Epithelial cell of prostate (primary cell): ENCODE data around the gene EMC1.
A peak's percentile ranks its signal among the peaks of the same experiment; 100 is the strongest.
"Not testable (repeated sequence)": the region's sequence is repeated elsewhere in the genome, so short reads cannot be mapped to it uniquely, and the experiment has no call there.

Experiments
- DNase-seq: peaks from one replicate; pipeline ENCODE4 v3.0.0-alpha.2; 2011; ENCODE audit warnings: low read depth, low spot score
- H3K27ac ChIP-seq: fragments of 450-650 bp; 2 replicates; pipeline ENCODE4 v1.5.1; 2017; ENCODE audit warnings: mild to moderate bottlenecking

The EMC1 gene

GRCh38 chr1:19220991-19221390 is 30.3 kb downstream of the EMC1 start:
- no peak for DNase-seq
- H3K27ac ChIP-seq = no peak overlapping the region

- no peak overlapping the region for H3K27ac ChIP-seq
- DNase-seq = no peak
Observed at GRCh38 chr1:19220080-19220846, 31.1 kb downstream of the EMC1 start.

GRCh38 chr1:19219451-19219850 is 31.9 kb downstream of the EMC1 start:
- H3K27ac ChIP-seq = no peak overlapping the region
- no peak for DNase-seq

DNA sequence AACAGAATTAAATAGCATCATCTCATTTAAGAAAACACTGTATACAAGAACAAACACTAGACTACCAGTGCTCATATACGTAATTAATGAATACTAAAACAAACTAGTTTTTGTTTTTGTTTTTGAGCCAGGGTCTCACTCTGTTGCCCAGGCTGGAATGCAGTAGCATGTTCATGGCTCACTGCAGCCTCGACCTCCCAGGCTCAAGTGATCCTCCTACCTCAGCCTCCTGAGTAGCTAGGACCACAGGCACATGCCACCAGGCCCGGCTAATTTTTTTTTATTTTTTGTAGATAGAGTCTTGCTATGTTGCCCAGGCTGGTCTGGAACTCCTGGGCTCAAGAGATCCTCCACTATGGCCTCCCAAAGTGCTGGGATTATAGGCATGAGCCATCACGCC is 34.7 kb downstream of the EMC1 start:
- DNase-seq = not testable (repeated sequence)

DNA sequence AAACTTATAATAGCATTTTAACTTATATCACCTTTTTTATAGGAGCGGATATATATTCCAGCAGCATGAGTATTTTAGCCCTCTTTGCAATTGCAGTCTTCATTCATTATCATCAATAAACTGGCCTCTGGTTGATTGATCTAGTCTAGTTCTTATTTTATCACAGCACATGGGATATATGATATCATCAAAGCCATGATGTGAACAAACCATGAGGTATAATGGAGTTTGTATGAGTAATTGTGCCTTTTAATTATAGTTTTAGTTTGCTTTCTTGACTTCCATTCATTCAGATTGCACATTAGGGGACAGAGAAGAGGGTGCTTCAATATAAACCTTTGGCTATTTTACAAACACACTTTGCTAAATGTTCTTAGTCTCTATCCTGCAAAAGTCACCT is 37.7 kb downstream of the EMC1 start:
- no peak overlapping the region for H3K27ac ChIP-seq

More for the DNA sequence above, 34.7 kb downstream of the EMC1 start:
- not testable (repeated sequence) for H3K27ac ChIP-seq

DNA sequence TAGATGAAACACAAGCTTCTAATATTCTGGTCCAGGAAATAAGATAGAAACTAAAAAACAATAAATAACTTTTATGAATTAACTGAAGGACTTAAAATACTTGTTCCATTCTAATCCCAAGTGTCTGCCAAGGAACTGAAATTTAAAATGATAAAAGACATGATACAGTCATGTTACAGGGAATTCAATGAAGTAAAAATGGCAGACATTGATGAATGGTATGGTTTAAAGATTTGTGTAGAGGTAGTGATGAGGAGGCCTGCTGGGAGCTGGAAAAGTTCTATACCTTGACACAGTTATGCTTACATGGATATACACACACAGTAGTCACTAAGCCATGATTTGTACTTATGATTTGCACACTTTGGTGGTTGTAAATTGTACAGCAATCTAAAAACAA is 39.2 kb downstream of the EMC1 start:
- no peak overlapping the region for H3K27ac ChIP-seq
- no peak for DNase-seq

More for the DNA sequence above, 37.7 kb downstream of the EMC1 start:
- no peak for DNase-seq

DNA sequence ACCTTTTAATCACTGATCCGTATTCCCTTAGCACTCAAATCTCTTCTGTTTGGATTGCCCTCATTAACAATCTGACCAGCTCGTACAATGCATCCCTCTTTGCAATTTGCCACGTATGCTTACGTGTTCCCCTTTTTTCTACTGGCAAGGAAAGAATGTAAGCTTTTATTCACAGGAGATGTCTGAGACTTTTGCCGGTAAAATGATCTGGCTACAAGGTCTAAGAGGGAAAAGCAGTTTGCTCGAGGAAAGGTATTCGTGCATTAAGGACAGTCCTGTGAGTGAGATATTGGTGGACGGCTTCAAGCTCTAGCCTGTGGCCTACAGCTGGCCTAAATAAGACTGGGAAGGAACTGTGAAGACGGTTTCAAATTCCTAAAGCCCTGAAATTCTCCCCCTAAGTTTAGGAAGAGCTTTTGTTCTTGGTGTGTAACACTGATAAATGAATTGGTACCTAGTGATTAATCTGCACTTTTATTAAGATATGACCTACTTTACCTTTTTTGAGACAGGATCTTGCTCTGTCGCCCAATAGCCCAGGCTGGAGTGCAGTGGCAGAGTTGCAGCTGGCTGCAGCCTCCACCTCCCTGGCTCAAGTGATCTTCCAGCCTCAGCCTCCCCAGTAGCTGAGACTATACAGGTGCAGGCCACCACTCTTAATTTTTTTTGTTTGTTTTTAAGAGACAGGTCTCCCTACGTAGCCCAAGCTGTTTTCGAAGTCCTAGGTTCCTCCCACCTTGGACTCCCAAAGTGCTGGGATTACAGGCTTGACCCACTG is 40.4 kb downstream of the EMC1 start:
- peak overlapping the region; percentile 76 for H3K27ac ChIP-seq
- DNase-seq = no peak

GRCh38 chr1:19209990-19210771 is 41.1 kb downstream of the EMC1 start, which contains the start of gene UBR4:
Gene UBR4 (minus strand): TSS chr1:19210266. CDS start chr1:19210248, 18 bp downstream.
- DNase-seq = peak; percentile 64
- H3K27ac ChIP-seq = peak within 1 kb of the TSS; percentile 76

DNA sequence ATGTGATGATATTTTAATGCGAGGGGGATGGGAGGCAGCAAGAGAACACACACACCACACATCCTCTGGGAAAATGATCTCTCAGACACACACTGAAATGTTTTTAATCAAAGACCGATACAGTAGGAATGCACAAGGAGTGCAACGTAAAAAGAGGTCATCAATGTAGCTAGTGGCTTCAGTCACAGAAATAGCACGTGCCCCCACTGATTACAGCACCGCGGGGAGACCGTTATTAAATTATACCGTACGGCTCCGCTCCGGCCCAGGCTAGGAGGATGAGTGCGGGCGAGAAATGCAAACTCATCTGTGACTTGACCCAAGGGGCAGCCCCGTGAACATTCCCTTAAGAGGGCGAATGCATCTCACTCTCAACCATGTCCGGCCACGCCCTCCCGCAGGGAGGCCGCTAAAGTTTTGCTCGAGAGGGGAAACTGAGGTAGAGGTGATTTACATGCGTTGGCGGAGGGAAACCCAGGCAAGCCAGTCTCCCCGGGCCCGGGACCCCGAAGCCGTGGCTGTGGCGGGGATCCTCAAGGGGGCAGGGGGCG is 41.8 kb downstream of the EMC1 start:
- peak overlapping the region; percentile 76 for H3K27ac ChIP-seq
- DNase-seq = no peak

DNA sequence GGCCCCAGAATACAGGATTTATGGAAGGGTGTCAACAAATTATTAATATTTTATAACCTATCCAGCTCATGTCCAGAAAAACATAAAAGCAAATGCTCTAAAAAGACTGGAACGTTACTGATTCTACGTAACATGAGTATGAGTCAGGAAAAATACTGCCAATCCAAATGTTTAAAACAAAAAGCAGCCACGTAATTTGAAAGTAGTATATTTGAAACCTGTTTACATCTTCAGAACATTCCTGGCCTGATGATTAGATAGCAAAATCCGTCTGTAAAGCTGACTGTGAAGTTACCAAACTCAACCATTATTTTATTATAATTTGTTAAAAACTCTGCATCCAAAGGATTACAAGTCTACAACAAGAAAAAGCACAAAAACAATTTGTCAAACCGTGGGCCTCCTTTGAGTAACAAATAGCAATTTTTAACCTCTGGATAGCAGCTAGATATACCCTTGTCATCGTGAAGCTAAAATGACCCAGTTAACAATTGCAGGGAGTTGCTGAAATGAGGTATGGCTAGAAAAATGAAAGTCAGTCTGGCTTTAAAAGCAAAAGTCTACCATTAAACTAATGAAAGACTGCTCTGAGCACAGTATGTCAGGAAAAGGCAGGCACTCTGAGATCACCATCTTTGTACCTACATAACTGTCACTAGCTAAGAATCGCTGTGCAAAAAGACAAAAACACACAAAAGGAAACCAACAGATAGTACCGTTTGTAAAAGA is 42.5 kb downstream of the EMC1 start:
- DNase-seq = no peak
- peak overlapping the region; percentile 76 for H3K27ac ChIP-seq

- DNase-seq = no peak
Observed at GRCh38 chr1:19206947-19207346, 44.4 kb downstream of the EMC1 start.

DNA sequence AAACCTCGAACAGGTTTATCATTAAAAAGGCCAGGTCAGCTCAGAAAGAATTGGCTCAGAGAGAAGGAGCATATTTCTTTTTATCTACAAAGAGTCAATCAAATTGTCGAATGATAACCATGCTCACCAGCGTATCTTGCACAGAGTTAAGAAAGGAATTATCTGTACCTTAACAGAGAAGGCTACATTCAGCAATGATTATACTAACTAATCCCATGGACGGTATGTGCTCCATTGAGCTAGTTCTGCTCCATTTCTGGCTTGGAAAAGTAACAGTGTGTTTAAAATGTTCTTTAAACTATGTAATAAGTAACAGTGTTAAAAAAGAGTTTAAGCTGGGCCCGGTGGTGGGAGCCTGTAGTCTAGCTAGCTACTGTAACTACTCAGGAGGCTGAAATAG is 45.5 kb downstream of the EMC1 start:
- no peak overlapping the region for H3K27ac ChIP-seq
- DNase-seq = no peak

More at GRCh38 chr1:19206947-19207346, 44.4 kb downstream of the EMC1 start:
- H3K27ac ChIP-seq = no peak overlapping the region

GRCh38 chr1:19205403-19205802 is 45.9 kb downstream of the EMC1 start:
- no peak overlapping the region for H3K27ac ChIP-seq
- no peak for DNase-seq

DNA sequence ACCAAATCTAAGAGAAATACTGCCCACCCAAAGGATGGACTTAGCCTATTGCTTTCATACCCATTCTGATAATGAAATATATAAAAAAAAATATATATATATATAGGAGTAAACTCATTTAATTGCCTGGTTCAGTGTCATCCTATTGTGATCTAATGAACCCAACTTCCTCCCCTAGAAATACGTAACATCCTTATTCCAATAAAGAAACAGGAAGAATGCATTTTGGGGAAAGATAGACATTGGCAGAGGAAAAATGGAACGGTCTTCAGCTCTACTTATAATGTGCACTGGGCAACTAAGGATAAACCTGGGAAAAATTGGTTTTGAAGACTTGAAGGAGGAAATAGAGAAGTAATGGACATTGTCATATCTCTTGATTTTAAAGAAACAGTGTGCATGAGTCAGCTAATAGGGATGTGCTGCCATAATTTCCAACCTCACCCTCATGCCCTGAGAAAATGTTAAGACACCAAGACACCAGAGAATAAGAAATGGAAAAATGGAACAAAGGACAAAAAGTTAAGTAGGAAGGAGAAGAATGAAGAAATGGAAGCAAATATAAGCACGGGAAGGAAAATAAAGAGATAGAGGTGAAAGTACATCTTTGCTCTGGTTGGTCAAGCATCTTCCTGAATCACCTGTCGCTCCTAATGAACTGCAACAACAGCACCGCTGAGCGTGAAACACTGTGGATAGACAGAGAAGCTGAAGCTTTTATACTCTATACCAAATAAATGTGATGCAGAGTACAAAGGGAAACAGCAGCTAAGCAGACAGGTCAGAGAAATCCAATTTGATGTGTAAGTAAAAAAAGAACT is 46.7 kb downstream of the EMC1 start:
- DNase-seq = no peak
- peak overlapping the region; percentile 59 for H3K27ac ChIP-seq

- DNase-seq = peak; percentile 70
- H3K27ac ChIP-seq = peak overlapping the region; percentile 59
Observed at GRCh38 chr1:19203440-19203839, 47.9 kb downstream of the EMC1 start.

GRCh38 chr1:19202396-19202795 is 48.9 kb downstream of the EMC1 start:
- DNase-seq = no peak
- H3K27ac ChIP-seq = no peak overlapping the region

DNA sequence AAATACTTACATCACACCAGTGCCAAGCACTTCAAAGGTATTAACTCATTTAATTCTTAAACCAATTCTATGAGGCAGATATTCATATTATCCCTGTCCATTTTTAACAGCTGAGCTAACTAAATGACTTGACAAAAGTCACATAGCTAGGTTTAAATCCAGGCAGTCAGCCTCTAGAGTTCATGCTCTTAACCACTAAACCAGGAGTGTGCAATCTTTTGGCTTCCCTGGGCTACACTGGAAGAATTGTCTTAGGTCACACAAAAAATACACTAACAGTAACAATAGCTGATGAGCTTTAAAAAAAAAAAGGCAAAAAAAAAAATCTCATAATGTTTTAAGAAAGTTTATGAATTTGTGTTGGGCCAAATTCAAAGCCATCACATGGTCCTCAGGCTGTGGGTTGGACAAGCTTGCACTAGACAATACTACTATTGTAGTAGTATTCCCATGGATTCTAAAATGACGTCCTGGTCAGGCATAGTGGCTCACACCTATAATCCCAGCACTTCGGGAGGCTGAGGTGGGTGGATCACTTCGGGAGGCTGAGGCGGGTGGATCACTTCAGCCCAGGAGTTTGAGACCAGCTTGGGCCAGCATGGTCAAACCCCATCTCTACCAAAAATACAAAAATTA is 51.2 kb downstream of the EMC1 start:
- no peak overlapping the region for H3K27ac ChIP-seq
- DNase-seq = no peak

DNA sequence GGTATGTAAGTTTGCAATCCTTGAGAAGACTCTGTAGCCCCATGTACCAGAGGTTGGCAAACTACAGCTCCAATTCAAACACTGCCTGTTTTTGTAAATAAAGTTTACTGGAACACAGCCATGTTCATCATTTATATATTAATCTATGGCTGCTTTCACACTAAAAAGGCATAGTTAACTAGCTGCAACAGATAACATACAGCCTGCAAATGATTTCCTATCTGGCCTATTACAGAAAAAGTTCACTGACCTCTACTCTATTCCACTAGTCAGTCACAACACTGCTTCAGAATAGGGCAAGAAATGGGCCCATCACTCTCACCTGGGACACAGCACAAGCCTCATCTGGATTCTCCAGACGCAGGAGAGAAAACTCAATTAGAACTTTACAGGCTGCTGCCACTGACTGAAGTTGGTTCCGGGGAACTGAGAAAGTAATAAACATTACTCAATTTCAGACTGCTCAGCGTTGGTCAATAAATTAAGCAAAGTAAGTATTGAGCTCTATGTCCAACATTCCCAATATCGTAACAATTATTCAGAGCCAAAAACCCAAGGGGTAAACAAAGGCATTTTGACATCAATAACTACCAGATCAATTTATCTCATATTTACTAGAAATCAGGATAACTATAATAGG is 51.9 kb downstream of the EMC1 start:
- no peak for DNase-seq
- no peak overlapping the region for H3K27ac ChIP-seq
